Measurements from ENCODE around the gene CYB5D1.
A peak's percentile ranks its signal among the peaks of the same experiment; 100 is the strongest.

The CYB5D1 gene

DNA sequence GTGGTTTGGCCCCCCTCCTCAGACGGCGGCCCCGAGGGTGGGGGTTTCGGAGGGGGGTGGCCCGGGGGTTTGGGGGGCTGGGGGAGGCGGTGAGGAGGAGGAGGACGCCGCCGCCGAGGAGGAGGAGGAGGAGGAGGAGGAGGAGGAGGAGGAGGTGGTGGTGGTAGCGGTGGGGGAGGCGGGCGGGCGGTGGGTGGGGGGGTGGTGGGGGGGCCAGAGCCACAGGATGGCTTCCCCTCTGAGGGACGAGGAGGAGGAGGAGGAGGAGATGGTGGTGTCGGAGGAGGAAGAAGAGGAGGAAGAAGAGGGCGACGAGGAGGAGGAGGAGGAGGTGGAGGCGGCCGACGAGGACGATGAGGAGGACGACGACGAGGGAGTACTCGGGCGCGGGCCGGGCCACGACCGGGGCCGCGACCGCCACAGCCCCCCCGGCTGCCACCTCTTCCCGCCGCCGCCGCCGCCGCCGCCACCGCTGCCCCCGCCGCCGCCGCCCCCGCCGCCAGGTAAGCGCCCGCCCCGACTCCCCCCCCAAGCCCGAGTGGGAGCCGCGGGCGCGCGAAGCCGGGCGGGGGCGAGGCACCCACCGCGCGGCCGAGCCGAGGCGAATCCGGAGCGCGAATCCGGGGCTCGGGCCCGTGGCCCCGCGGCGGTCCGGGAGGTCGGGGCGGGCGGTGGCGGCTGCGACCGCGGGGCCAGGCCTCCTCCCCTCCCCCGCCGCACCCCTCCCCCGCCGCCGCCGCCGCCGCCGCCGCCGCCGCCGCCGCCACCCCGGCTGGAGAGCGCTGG lies 27.0 kb downstream of the CYB5D1 start:
- TF ChIP-seq, protein P1, sequence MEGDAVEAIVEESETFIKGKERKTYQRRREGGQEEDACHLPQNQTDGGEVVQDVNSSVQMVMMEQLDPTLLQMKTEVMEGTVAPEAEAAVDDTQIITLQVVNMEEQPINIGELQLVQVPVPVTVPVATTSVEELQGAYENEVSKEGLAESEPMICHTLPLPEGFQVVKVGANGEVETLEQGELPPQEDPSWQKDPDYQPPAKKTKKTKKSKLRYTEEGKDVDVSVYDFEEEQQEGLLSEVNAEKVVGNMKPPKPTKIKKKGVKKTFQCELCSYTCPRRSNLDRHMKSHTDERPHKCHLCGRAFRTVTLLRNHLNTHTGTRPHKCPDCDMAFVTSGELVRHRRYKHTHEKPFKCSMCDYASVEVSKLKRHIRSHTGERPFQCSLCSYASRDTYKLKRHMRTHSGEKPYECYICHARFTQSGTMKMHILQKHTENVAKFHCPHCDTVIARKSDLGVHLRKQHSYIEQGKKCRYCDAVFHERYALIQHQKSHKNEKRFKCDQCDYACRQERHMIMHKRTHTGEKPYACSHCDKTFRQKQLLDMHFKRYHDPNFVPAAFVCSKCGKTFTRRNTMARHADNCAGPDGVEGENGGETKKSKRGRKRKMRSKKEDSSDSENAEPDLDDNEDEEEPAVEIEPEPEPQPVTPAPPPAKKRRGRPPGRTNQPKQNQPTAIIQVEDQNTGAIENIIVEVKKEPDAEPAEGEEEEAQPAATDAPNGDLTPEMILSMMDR (IDR thresholded peaks at IDR 0.05; ENCODE audit: low read depth, low read length, missing control alignments): no peak
- DNase-seq (ENCODE audit: extremely low read depth, low read depth): no peak
- H3K4me3 ChIP-seq (replicated peaks; ENCODE audit: low read depth, low read length): peak overlapping the region; percentile 78

DNA sequence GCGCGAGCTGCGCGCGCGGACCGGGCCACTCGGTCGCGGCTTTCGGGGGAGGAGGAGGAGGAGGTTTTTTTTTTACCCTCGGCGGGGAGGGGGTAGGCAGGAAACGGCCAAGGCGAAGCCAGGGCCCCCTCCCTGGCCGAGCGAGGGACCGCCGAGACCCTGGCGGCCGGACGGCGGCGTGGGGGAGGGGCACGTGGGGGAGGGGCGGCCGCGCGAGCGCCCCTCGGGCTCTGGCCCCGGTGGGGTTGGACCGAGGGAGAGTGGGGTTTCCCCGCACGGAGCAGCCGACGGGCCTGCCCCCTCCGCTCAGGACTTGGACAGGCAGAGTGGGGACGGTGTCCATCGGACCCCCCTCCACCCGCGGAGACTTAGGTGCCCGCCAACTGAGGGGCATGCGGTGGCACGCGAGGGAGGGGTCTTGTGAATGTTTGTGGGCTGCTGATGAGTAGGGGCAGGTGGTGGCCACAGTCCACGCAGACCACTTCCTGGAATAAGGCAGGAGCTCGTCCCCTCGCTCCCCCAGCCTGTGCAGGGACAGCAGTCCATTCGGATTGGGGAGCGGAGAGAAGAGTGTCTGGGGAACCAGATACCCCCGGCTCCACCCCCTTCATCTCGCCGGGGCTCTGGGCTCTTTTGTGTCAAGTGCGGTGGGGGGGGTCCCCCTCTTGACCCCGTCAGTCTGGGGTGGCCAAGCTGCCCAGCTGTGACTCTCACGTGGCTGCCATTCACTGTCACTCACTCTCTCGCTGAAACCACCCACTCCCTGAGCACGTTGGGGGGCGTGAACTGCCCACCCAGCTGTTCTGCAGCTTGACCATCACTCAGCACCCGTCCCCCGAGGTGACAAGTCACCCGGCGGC lies 27.8 kb downstream of the CYB5D1 start:
- TF ChIP-seq, protein P1 (IDR thresholded peaks at IDR 0.05; ENCODE audit: low read depth, low read length, missing control alignments): no peak
- DNase-seq (ENCODE audit: extremely low read depth, low read depth): no peak
- peak overlapping the region; percentile 78 for H3K4me3 ChIP-seq (replicated peaks; ENCODE audit: low read depth, low read length)

DNA sequence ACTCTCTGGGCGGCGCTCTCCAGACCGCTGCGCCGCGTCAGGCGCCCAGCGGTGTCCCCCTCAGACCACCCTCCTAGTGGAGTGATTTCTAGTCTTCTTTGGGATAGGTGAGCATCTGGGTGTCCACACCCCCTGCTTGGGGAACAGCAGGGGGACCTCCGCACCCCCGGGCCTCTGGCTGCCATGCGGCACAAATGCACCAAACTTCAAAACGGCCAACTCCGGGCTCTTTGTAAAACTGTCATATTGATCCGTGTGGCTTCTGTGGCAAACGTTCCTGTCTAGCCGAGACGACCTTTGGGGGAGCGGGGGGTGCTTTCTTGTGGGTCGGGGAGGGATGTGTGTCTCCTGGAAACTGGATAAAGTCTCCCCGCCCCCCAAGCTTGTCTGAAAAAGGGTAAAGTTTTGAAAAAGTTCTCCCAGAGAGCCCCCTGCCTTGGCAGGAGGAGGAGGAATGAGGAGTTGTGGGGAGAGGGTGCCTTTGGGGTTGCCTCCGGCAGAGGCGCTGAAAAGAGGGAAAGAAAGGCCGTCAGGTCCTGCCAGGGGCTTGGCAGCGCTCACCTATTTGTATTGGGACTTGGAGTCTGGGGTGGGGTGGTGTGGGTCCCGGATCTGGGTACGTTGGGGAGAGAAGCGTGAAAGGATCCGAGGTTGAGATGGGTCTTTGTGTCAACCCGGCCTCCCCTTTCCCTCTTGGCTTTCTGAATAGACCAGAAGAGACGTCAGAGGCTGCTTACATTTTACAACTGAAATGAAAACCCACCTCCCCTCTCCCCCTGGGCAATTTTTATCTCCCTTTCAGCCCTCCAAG lies 28.6 kb downstream of the CYB5D1 start:
- TF ChIP-seq, protein P1 (IDR thresholded peaks at IDR 0.05; ENCODE audit: low read depth, low read length, missing control alignments): no peak
- H3K4me3 ChIP-seq (replicated peaks; ENCODE audit: low read depth, low read length): peak overlapping the region; percentile 78
- no peak for DNase-seq (ENCODE audit: extremely low read depth, low read depth)

DNA sequence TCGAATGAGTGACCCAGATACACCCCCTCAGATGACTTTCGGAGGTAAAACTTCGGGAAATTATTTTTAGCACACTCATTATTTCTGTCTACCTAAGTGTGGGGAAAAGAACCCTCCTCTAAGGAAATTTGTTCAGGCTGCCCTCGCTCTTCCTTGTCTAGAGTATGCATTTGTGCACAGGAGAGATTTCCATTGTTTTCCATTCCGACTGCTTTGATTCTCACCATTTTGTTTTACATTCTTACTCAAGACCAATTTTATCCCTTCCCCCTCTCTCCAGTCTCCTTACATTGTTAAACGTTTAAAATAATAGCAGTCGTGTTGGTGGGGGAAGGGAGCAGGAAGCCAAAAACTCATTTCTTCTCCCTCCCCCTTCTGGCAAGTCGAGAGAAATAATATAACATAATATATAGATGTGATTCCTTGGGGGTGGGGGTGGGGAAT lies 29.3 kb downstream of the CYB5D1 start:
- H3K4me3 ChIP-seq (replicated peaks; ENCODE audit: low read depth, low read length): peak overlapping the region; percentile 78
- DNase-seq (ENCODE audit: extremely low read depth, low read depth): no peak
- TF ChIP-seq, protein P1 (IDR thresholded peaks at IDR 0.05; ENCODE audit: low read depth, low read length, missing control alignments): no peak

DNA sequence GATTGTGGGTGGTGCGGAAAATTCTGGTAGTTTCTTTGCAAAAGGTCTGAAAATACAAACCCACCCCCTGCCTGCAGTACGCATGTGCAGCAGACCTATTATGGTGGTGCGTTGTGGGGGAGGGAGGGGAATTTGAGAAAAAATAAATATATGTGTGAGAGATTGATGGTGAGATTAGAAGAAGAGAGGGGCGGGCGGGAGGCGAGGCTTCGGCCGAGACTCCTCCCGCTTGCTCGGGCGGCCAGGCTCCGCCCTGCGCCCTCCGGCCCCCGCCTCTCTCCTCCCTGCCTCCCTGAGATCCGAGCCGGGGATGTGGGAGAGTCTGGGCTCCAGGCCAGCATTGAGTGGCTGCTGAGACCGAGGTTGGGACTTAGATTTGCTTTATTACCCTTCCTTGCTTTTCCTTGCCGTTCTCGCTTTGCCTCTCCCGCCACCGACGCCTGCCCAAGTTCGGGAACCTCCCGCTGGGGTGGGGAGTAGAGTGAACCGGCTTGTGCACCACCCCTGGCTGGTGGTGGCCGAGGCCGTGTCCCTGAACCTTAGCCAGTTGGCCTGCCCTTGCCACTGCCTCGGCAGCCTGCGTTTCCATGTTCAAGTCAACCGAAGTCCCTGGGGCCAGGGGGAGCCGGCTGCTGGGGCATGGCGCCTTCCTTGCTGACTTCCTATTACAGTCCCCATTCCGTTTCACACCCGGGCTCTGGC lies 29.8 kb downstream of the CYB5D1 start:
- DNase-seq (ENCODE audit: extremely low read depth, low read depth): peak; percentile 95
- H3K4me3 ChIP-seq (replicated peaks; ENCODE audit: low read depth, low read length): peak overlapping the region; percentile 78
- TF ChIP-seq, protein P1 (IDR thresholded peaks at IDR 0.05; ENCODE audit: low read depth, low read length, missing control alignments): no peak

Measured in HFF-Myc (cell line).